SK-N-MC (cell line): ENCODE measurements around the gene PRKD1.

ENCODE experiments used
- EZH2 ChIP-seq: fragments of 200-600 bp; sonication (generic); IDR thresholded peaks from one replicate; pipeline ENCODE4 v1.6.1; 2017; ENCODE audit warnings: antibody characterized with exemption
- POLR2AphosphoS5 ChIP-seq: IDR thresholded peaks from 2 replicates; pipeline ENCODE4 v1.6.1; 2012; ENCODE audit warnings: mild to moderate bottlenecking, low read depth, low read length, borderline replicate concordance

GRCh38 chr14:29836395-29836794 lies 91.3 kb downstream of the PRKD1 start:
- TF ChIP-seq EZH2 (no peak), POLR2AphosphoS5 (no peak)
